ENCODE results near the gene GRM4. TPM values are rescaled to one million over a fixed set of nuclear protein-coding genes. Genes with fewer than 3 reads are reported as not detected.

GRM4 gene
- total and polyA plus RNA-seq, 9 of the 15 experiments (the other 6 are each of a cell fraction or from before 2014, with no cell fraction given) = 0.18 TPM; not detected in 8

DNA sequence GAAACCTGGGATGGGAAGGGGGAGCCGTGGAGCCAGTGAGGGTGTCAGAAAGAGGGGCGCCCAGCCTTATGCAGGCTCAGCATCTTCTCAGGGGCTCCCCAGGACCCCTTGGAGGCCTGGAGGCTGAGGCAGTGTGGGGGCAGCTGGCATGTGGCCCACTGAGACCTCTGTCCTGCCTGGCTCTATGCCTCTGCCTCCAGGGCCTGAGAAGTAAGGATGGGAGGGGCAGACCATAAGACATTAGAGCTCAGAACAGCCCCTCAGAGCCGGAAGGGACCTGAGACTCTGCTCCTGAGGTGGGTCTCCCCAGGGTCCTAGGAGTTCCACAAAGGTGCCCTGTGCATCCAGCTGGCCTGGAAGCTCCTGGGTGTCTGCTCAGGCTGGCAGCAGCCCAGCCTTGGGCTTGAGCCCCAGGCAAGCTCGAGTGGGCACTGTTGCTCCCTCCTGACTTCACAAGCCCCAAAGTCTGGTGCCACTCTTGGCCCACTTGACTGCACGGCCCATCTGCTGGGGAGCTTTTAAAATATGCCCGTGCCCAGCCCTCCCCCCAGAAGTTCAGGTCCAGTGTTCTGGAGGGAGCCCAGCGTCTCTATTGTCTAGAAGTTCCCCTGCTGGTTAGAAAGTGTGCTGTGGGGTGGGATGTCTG, 126.8 kb downstream of the GRM4 start (continued):
- TF ChIP-seq TEAD2 (tag; IDR thresholded peaks at IDR 0.05) = no peak
- no peak for TF ChIP-seq ZNF316 (IDR thresholded peaks at IDR 0.05)
- TF ChIP-seq, protein P1, sequence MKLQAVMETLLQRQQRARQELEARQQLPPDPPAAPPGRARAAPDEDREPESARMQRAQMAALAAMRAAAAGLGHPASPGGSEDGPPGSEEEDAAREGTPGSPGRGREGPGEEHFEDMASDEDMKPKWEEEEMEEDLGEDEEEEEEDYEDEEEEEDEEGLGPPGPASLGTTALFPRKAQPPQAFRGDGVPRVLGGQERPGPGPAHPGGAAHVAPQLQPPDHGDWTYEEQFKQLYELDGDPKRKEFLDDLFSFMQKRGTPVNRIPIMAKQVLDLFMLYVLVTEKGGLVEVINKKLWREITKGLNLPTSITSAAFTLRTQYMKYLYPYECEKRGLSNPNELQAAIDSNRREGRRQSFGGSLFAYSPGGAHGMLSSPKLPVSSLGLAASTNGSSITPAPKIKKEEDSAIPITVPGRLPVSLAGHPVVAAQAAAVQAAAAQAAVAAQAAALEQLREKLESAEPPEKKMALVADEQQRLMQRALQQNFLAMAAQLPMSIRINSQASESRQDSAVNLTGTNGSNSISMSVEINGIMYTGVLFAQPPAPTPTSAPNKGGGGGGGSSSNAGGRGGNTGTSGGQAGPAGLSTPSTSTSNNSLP (IDR thresholded peaks at IDR 0.05; ENCODE audit: borderline replicate concordance, low read depth, low read length) = no peak
- no peak for TF ChIP-seq ARID4B (CRISPR knock-in tag; IDR thresholded peaks at IDR 0.05)
- no peak for TF ChIP-seq FOXJ2 (tag; IDR thresholded peaks at IDR 0.05)
- no peak for TF ChIP-seq AFF1 (IDR thresholded peaks at IDR 0.05; ENCODE audit: low read depth in 1 of 2, partially characterized antibody in 2 of 2)
- no peak for TF ChIP-seq TBP (optimal IDR thresholded peaks at IDR 0.05; ENCODE audit: low read depth, low read length)
- no peak for TF ChIP-seq ZNF668 (CRISPR knock-in tag; IDR thresholded peaks at IDR 0.05)
